Stimulated activated naive CD4-positive, alpha-beta T cell treated with Interleukin-2 at 50 U/mL for 16 hours (primary cell): Measurements from ENCODE around the gene ISOC2.
"Not testable (repeated sequence)": the region's sequence is repeated elsewhere in the genome, so short reads cannot be mapped to it uniquely, and the experiment has no call there.

ENCODE experiments used
- DNase-seq: peaks from one replicate; lab custom pipeline; 2025; lab: John Stamatoyannopoulos, UW

ISOC2 gene

DNA sequence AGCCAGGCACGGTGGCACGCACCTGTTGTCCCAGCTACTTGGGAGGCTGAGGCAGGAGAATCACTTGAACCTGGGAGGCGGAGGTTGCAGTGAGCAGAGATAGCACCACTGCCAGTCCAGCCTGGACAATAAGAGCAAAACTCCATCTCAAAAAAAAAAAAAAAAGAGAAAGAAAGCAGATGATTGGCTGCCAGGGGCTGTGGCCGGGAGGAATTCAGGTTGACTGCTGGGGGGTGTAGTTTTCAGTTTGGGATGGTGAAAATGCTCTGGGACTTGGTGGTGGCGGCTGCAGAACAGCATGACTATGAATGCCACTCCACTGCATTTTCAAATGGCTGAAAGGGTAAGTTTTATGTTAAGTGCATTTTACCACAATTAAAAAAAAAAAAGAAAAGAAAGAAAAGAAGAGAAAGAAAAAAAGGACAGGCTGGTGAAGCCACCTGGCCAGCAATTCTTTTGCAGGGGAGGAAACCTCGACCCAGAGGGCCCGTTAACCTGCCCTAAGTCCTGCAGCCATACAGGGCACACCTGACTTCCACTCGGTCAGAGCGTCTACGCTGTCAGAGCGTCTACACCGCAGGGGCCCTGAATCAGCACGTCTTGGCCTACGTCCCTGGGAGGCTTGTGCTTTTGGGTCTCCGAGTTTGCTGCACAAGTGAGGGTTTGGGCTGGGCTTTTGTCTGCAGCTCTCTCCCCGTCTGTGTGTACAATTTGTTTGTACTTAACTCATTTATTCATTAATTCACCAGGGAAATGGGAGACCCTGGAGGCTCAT lies 3.6 kb downstream of the ISOC2 start:
- no peak for DNase-seq

GRCh38 chr19:55456347-55456746 lies 5.1 kb downstream of the ISOC2 start:
- DNase-seq = no peak

GRCh38 chr19:55455576-55456235 lies 5.7 kb downstream of the ISOC2 start:
- no peak for DNase-seq

DNA sequence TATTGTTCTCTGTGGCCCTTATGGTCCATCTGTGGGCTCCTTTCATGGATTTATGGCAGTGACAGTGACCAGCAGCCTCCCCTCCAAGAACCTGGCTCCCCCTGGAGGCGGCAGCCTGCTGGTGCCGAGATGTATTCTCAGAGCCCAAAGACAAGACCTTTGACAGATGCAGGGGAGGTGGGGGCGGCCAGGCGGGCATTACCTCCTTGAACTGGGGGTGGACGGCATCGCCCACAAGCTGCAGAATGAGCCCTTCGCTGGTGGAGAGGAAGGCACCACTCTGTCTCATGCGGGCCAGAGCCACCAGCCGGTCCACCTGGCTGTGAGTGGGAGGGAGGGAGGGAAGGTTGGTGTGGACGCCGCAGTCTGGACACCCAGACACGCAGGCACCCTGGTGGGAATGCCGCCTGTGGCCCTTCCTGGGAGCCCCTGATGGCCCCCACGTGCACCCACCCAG lies 6.6 kb downstream of the ISOC2 start:
- DNase-seq = peak; percentile 5

GRCh38 chr19:55453511-55454260 lies 7.8 kb downstream of the ISOC2 start:
- DNase-seq = no peak

DNA sequence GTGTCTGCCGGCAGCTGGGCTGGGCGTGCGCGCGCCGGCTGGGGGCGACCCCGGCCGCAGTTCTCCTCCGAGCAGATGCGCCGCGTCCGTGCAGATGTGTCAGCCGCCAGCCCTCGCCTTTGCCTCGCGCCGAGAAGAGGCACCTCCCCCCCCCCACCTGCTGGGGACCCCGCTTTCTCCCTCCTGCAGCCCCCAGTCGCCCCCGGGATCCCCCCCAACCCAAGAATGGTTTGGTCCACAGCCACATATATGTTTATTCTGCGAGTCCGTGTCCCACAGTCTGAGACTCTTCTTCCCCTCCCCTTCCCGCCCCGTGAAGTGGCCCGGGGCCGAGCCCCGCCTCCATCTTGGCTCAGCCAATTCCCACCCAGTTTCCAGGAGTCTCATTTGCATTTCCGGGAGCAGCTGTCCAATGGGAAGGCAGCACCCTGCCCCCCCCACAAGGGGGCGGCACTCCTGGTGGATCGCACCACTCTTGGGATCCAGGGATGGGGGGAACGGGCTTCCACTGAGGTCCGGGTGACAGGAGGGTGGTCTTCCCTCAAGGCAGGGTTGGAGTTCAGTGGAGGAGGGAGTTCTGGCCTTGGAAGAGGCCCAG lies 8.6 kb downstream of the ISOC2 start:
- DNase-seq = no peak

GRCh38 chr19:55451965-55452748 lies 9.3 kb downstream of the ISOC2 start:
- DNase-seq = no peak

- no peak for DNase-seq
Observed at GRCh38 chr19:55451163-55451964, 10.1 kb downstream of the ISOC2 start.

DNA sequence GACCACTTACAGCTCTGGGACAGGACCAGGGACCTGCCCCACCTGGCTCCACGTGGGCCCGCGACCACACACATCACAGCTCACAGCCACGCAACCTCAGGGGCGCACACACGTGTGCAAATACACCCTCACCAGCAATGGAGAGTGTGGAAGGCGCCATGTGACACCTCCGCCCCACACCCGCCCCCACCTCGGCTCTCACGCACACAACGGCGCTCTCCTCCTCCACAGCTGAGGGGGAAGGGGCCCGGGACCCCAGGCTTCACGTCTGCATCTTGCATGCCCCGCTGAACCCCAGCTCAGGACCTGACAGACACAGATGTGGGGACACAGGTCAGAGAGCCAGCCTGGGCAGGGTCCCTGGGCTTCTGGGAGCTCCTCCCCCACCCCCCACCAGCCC lies 12.0 kb downstream of the ISOC2 start:
- DNase-seq = no peak

DNA sequence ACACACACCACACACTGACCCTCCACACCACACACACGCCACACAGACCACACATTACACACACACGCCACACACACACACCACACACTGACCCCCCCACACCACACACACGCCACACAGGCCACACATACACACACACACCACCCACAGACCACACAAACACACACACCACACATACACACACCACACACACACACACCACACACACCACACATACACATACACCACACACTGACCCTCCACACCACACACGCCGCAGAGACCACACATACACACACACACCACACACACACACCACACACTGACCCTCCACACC lies 13.3 kb downstream of the ISOC2 start:
- not testable (repeated sequence) for DNase-seq

GRCh38 chr19:55447421-55448174 lies 13.8 kb downstream of the ISOC2 start:
- DNase-seq = no peak

DNA sequence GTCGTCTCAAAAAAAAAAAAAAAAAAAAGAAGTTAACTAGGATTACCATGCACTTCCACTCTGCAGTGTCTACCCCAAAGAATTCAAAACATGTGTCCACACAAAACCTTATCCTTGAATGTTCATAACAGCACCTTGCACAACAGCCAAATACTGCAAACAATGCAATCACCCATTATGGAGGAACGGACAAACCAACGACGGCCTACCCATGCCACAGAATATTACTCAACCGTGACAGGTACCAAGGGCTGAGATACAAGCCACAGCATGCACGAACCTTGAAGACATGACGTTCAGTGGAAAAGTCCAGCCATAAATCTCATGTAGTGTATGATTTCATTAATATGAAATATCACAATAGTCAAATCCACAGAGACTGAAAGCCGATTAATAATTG lies 15.4 kb downstream of the ISOC2 start:
- DNase-seq = no peak

DNA sequence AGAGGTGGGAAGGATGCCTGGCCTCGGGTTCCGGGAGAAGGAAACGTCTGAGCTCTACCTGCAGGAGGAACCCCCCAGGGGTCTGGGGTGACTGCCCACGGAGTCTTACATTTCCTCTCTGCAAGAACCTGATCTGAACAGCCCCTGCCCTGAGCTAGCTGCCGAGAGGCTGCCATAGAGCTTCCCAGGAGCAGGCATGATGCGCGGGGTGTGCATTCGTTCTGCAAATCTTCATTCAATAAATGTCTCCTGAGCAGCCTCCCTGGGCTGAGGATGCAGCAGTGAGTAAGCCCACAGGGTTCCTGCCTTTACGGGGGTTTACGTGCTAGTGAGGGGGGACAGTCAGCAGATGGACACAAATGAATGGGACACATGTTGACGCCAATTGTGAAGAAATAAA lies 16.8 kb downstream of the ISOC2 start:
- no peak for DNase-seq

GRCh38 chr19:55443824-55444480 lies 17.5 kb downstream of the ISOC2 start:
- DNase-seq = no peak

GRCh38 chr19:55443045-55443823 lies 18.2 kb downstream of the ISOC2 start, which contains the start of gene SHISA7:
Gene SHISA7, minus strand, starts transcription at chr19:55443300. Its CDS starts 437 bp downstream, at chr19:55442863.
- no peak for DNase-seq

DNA sequence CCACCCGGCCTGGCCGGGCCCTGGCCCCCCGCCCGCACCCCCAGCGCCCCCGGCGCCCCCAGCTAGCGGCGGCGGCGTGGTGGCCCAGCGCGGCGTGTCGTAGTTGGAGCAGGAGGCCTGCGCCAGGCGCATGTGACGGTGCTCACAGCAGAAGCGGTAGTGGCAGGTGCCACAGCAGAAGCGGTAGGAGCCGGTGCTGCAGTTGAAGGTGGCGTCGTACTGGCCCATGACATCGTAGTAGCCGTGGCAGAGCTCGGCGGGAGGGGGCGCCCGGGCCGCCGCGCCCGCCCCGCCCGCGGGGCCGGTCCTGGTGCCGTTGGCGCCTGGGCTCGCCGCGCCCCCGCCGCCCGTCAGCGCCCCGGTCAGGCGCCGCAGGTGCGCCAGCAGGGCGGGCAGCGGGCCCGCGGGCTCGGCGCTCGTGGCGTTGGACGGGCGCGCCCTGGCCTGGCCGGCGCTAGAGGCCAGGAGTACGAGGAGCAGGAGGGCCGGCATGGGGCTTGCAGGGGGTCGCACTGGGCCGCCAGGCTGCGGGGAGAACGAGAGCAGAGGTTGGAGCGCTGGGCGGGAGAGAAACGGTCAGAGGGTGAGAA lies 19.0 kb downstream of the ISOC2 start:
- peak; percentile 5 for DNase-seq

- no peak for DNase-seq
Observed at GRCh38 chr19:55441692-55442321, 19.6 kb downstream of the ISOC2 start.

DNA sequence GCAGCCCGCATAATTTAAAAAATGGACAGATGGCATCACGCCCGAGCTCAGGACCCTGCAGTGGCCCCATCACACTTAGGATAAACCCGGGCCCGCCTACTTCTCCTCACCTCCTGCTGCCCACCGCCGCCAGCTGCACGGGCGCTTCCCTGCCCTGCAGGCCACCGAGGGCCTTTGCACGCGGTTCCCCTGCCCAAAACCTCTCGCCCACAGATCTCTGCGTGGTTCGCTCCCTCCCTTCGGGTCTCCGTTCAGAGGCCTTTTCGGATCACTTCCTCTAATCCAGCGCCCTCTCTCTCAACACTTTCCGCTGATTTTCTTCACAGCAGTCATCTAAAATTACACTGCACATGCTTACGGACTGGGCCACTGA lies 20.1 kb downstream of the ISOC2 start:
- DNase-seq = no peak
